MG63 (cell line): ENCODE measurements around the gene PCNX2. TPM values are rescaled to one million over a fixed set of nuclear protein-coding genes. Genes with fewer than 3 reads are reported as not detected.

Experiments
- DNase-seq: peaks from one replicate; pipeline ENCODE4 v3.0.0-alpha.2; 2020
- H3K27me3 ChIP-seq: fragments of 250-450 bp; sonication (Bioruptor Pico); 2 replicates; pipeline ENCODE4 v1.5.1; 2020; ENCODE audit warnings: mild to moderate bottlenecking, moderate library complexity
- H3K36me3 ChIP-seq: fragments of 250-450 bp; sonication (Bioruptor Pico); 2 replicates; pipeline ENCODE4 v1.5.1; 2020; ENCODE audit warnings: mild to moderate bottlenecking, moderate library complexity
- H3K4me3 ChIP-seq: fragments of 250-450 bp; sonication (Bioruptor Pico); 2 replicates; pipeline ENCODE4 v1.5.1; 2020; ENCODE audit warnings: mild to moderate bottlenecking, moderate library complexity
- H3K9me3 ChIP-seq: fragments of 250-450 bp; sonication (Bioruptor Pico); 2 replicates; pipeline ENCODE4 v1.5.1; 2020; ENCODE audit warnings: mild to moderate bottlenecking, moderate library complexity
- total RNA-seq: library from RNA; depleted of rRNA; stranded (reverse); fragments of >200 nt; shearing (Covaris generic); gene quantifications from 2 replicates; pipeline ENCODE4 v1.2.3, GENCODE V29; 2014; ENCODE audit warnings: low replicate concordance

PCNX2 gene
- total RNA-seq, 1 experiment from 2014 or later, result 1.8 TPM

DNA sequence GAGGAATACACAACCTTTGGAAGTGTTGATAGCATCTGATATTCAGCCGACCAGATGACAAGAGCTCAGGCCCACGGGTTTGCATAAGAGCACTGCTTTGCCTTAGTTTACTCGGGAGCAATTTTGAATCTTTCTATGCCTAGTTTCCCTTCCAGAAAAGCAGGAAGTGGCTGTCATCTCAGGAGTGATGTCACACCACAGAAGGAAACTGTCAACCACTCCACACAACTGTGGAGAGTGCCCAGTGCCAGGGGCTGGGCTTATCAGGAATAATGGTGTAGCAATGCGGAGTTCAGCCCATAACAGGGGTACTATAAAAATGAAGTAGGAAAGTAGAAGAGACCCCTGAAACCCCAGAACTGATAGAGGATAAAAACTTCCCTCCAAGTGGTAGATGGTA is 316.7 kb downstream of the PCNX2 start:
- Histone ChIP-seq H3K27me3 (no peaks in the 10 kb centered on the region), H3K9me3 (peaks cover 9% of the 10 kb centered on the region), H3K36me3 (peaks cover 26% of the 10 kb centered on the region), H3K4me3 (no peak overlapping the region)
- no peak for DNase-seq

DNA sequence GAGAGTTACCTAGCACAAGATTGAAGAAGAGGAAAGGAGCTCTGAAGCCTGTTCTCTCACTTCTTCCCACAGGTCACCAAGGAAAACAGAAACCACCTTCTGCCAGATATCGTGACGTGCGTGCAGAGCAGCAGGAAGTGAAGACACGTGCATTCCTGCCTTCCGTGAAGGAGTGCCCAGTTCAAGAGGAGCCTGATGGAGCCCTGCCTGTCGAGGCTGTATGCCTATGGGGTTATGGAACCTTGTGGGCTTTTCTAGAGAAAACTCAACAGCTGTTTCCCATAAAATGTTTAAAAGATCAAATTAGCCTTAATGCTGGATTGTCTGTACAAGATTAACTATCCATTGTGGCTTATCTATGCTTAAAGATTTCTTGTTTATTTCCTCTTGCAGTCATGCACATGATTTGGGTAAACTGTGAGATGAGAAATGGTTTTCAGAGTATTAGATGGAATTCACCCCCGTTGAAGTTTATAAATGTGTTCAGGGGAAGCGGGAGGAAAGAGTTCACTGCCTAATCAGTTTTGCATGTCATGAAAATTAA is 317.4 kb downstream of the PCNX2 start:
- DNase-seq, result no peak
- no peak overlapping the region for H3K4me3 ChIP-seq
- H3K36me3 ChIP-seq, result peaks cover 33% of the 10 kb centered on the region
- H3K9me3 ChIP-seq, result peaks cover 15% of the 10 kb centered on the region
- no peaks in the 10 kb centered on the region for H3K27me3 ChIP-seq

DNA sequence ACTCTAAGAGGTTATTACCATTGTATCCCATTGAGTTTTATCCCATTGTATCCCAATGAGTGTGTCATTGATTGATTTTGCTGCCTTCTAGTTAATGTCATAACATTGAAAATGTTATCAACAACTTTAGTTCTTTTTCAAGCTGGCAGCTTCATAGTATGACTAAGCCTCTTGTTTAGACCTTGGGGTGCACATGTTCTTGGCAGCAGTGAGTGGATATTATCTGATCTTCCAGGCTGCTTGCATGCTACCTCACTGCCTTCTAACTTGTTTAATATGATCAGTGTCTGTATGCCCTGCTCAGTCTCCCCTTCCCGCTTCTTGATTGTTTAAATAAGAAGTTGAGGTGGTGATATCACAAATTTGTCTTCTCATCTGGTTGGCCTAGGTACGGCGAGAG is 320.6 kb downstream of the PCNX2 start:
- peak; percentile 27 for DNase-seq
- Histone ChIP-seq H3K27me3 (no peaks in the 10 kb centered on the region), H3K36me3 (peaks cover 62% of the 10 kb centered on the region), H3K4me3 (no peak overlapping the region), H3K9me3 (peaks cover 29% of the 10 kb centered on the region)

DNA sequence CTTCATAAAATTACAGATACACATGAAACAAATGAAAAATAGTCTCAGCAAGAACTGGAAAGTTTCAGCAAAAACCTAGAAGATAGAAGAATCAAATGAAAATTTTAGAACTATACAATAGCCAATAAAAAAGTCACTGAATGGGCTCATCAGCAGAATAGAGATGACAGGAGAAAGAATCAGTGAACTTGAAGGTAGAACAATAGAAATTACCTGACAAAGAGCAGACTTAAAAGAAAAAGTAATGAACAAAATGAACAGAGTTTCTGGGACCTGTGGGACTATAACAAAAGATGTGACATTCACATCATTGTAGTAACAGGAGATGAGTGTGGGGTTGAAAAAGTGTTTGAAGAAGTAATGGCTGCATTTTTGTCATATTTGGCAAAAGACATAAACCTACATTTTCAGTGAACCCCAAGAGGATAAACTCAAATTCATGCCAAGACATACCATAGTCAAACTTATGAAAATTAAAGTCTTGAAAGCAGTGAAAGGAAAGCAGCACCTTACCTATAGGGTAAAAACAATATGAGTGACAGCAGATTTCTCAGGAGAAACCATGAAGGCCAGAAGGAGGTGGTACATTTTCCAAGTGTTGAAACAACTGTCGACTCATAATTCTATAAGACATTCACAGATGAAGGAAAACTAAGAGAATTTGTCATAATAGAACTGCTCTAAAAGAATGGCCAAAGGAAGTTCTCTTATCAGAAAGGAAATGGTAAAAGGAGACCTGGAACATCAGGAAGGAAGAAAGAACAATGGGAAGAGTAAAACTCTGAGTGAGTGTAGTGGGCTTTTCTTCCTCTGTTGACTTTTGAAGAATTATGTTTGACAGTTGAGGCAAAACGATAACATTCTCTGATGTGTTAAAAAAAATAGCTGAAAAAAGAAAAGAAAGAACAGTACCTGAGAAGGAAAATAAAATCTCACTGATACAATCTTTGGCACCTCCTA is 321.6 kb downstream of the PCNX2 start:
- Histone ChIP-seq H3K27me3 (no peaks in the 10 kb centered on the region), H3K4me3 (no peak overlapping the region), H3K9me3 (peaks cover 29% of the 10 kb centered on the region), H3K36me3 (peaks cover 73% of the 10 kb centered on the region)
- DNase-seq, result no peak

DNA sequence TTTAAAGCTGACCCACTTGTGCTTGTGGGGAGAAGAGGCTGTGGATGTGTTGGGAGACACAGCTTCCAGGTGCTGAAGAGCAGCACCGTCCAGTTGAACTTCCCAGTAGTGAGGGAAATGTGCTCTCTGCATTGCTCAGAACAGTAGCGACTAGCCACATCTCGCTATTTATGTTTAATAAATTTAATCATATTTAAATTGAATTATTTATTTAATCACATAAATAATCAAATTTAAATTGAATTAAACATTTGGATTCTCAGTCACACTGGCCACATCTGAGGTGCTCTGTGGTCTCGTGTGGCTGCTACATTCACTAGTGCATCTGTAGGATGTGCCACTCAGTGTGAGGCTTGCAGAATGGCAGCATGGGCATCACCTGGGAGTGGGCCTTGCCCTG is 325.0 kb downstream of the PCNX2 start:
- H3K27me3 ChIP-seq, result no peaks in the 10 kb centered on the region
- no peak for DNase-seq
- peaks cover 29% of the 10 kb centered on the region for H3K9me3 ChIP-seq
- H3K36me3 ChIP-seq, result peaks cover 68% of the 10 kb centered on the region
- H3K4me3 ChIP-seq, result no peak overlapping the region

DNA sequence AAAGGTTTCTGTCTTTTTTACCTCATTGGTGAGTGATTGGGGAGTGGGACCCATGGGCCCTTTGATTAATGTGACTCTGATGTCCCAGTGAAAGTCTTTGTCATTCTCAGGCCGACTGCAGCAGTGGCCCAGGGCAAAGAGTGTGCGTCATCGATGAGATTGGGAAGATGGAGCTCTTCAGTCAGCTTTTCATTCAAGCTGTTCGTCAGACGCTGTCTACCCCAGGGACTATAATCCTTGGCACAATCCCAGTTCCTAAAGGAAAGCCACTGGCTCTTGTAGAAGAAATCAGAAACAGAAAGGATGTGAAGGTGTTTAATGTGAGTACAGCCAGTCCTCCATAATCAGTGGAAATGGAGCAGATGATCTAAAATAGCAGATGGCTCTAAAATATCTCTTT is 325.7 kb downstream of the PCNX2 start:
- no peaks in the 10 kb centered on the region for H3K27me3 ChIP-seq
- DNase-seq, result no peak
- peaks cover 62% of the 10 kb centered on the region for H3K36me3 ChIP-seq
- H3K4me3 ChIP-seq, result no peak overlapping the region
- H3K9me3 ChIP-seq, result peaks cover 28% of the 10 kb centered on the region

DNA sequence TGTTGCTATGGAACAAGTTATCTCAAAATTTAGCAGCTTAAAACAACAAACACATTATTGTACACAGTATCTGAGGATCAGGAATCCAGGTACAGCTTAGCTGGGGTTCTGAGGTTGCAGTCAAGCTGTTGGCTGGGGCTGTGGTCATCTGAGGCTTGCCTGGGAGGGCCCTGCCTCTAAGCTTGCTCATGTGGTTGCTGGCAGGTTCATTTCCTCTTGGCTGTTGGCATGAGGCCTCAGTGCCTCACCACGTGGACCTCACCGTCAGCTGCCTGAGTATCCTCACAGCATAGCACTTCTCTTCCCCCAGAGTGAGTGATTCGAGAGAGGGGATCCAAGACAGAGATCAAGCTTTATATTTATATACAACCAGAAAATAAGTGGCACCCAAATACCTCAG is 326.6 kb downstream of the PCNX2 start:
- peaks cover 22% of the 10 kb centered on the region for H3K9me3 ChIP-seq
- H3K36me3 ChIP-seq, result peaks cover 54% of the 10 kb centered on the region
- H3K27me3 ChIP-seq, result no peaks in the 10 kb centered on the region
- H3K4me3 ChIP-seq, result no peak overlapping the region
- DNase-seq, result peak; percentile 53

DNA sequence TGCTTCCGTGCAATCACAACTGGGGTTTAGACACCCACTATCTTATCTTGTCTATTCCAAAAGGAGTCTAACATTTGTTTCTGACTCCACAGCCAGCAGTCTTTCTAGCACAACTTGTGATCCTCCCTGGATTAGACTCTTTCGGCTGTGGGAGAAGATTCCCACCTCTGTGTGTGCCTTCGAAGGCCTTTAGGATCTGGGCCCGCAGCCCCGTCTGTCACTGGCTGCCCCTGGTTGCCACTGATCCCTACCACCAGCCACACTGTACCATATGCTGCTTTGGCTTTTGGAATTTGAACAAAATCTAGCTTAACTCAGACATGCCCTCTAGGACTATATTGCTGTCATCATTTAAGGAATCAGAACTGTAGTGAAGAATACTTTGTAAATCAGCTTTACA is 327.1 kb downstream of the PCNX2 start:
- Histone ChIP-seq H3K27me3 (no peaks in the 10 kb centered on the region), H3K9me3 (peaks cover 16% of the 10 kb centered on the region), H3K36me3 (peaks cover 53% of the 10 kb centered on the region), H3K4me3 (no peak overlapping the region)
- no peak for DNase-seq

DNA sequence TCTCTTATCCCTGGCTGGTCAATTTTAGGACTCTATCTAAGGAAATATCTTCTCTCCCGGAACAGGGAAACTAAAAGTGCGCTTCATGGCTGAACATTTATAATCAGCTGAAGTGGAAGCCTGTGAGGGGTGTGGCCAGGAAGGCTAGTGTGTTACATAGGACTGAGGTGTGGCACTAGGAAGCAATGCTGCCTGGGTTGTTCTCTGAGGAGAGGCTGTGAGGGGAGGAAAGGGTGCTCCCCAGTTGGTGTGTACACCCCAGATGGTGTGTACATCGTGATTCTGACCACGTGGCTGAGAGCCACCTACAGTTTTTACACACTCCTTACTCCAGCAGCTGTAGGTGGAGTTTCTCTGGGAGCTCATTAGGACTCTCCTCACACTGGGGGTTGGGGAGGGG is 328.9 kb downstream of the PCNX2 start:
- H3K9me3 ChIP-seq, result peaks cover 4% of the 10 kb centered on the region; the same call in 1 of the 2 replicates
- no peak for DNase-seq
- no peak overlapping the region for H3K4me3 ChIP-seq
- H3K27me3 ChIP-seq, result no peaks in the 10 kb centered on the region
- H3K36me3 ChIP-seq, result peaks cover 38% of the 10 kb centered on the region

GRCh38 chr1:232965912-232966217 is 329.7 kb downstream of the PCNX2 start:
- DNase-seq, result no peak
- no peaks in the 10 kb centered on the region for H3K27me3 ChIP-seq
- peaks cover 30% of the 10 kb centered on the region for H3K36me3 ChIP-seq
- H3K9me3 ChIP-seq, result no peaks in the 10 kb centered on the region
- H3K4me3 ChIP-seq, result no peak overlapping the region

GRCh38 chr1:232965124-232965911 is 330.2 kb downstream of the PCNX2 start:
- Histone ChIP-seq H3K27me3 (no peaks in the 10 kb centered on the region), H3K36me3 (peaks cover 24% of the 10 kb centered on the region), H3K4me3 (no peak overlapping the region), H3K9me3 (no peaks in the 10 kb centered on the region)
- no peak for DNase-seq

GRCh38 chr1:232964601-232965000 is 330.9 kb downstream of the PCNX2 start:
- Histone ChIP-seq H3K4me3 (no peak overlapping the region), H3K9me3 (no peaks in the 10 kb centered on the region), H3K36me3 (peaks cover 19% of the 10 kb centered on the region), H3K27me3 (no peaks in the 10 kb centered on the region)
- no peak for DNase-seq

DNA sequence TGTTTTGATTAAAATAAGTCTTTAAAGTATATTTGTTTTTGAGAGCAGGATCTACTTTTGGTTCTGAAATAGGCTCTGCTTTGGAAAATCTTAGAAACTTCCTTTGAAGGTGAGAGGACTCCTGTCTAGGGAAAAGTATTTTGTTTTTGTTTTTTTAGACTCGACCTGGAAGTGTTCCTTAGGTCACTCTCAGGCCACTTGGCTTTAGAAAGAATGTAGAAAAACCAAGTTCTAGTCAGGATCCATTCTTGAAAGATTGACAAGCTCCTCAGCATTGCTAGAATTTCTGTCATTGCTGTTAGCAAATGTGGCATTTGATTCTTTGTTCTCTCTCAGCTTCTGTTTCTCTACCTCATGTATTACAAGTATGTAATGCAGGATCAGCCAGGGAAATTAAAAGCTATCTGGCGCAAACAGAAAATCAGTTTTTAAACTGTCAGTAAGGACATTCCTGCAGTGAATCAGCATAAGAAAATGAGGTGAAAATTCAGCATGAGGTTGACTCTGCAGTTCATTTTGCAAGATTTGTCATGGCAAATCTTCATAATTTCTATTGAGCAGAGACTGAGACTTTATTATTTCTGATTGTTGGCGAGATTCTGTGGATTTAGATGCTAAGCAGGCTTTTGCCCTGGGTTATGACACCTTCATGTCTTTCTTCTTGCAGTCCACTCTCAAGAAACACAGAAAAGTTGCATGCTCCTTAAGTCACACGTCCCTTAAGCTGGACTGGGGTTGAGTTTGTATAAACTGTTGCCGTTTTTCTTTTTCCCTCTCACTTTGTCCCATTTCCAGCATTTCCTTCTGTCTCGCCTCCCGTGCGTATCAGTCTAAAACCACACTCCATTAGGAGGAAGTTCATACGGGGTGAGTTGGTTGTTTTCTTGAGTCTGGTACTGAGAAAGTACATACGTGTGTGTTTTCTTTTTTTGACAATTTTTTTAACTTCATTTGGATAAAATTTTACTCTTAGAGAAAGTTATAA is 332.5 kb downstream of the PCNX2 start:
- Histone ChIP-seq H3K4me3 (no peak overlapping the region), H3K36me3 (peaks cover 26% of the 10 kb centered on the region), H3K9me3 (peaks cover 4% of the 10 kb centered on the region), H3K27me3 (no peaks in the 10 kb centered on the region)
- no peak for DNase-seq

DNA sequence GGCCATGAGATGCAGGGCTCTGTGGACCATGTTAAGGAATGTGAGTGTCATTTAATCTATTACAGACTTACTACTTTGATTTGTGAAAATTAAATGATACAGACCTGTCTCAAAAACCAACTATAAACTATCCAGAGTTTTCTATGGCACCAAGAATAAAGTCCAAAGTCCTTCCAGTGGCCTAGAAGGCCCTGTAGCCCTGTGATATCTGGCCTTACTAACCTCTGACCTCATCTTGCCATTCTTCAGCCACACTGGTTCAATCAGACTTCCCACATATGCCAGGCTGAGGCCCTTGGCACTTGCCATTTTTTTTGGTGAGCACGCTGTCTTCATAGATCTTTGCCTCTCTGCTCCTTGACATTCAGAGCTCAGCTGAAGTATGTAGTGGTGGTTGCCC is 337.5 kb downstream of the PCNX2 start:
- peaks cover 9% of the 10 kb centered on the region for H3K9me3 ChIP-seq
- H3K27me3 ChIP-seq, result no peaks in the 10 kb centered on the region
- peaks cover 42% of the 10 kb centered on the region for H3K36me3 ChIP-seq
- no peak overlapping the region for H3K4me3 ChIP-seq
- DNase-seq, result no peak

- Histone ChIP-seq H3K9me3 (peaks cover 9% of the 10 kb centered on the region), H3K4me3 (no peak overlapping the region), H3K27me3 (no peaks in the 10 kb centered on the region), H3K36me3 (peaks cover 42% of the 10 kb centered on the region)
- DNase-seq, result no peak
Measured at GRCh38 chr1:232956081-232956480, 339.4 kb downstream of the PCNX2 start.

DNA sequence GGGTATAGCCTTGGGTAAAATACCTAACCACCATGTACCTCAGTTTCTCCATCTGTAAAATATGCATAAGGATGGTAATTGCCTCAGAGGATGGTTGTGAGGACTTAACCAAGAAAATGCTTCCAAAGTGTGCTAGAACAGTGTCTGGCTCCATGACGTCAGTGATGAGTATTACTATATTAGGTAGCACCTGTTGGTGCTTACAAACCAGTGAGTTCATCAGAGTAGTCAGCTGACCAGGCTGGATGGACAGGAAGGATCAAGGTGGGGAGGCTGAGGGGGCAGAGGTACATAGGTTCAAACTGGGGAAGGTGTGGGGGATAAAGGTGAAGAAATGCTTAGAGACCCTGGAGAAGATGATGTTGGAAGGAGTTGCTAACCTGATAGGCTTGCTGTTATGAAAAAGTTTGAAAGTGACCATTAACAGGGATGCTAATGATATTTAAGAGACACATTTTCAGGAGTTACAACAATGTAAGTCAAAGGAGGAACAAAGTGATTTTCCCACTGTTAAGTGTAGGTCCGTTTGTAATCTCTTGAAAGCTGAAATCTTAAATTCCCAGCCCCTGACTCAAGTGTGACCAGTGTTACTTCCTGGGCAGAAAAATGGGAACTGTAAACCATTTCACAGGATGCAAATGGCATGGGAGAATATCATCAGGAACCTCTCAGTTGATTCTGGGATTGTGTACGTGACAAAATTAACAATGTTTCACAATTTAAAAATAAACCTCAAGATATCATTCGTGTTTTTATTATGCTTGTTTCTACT is 340.7 kb downstream of the PCNX2 start:
- Histone ChIP-seq H3K4me3 (no peak overlapping the region), H3K27me3 (no peaks in the 10 kb centered on the region), H3K36me3 (peaks cover 42% of the 10 kb centered on the region), H3K9me3 (peaks cover 9% of the 10 kb centered on the region)
- no peak for DNase-seq
